ENCODE results near the gene MTARC2.

DNA sequence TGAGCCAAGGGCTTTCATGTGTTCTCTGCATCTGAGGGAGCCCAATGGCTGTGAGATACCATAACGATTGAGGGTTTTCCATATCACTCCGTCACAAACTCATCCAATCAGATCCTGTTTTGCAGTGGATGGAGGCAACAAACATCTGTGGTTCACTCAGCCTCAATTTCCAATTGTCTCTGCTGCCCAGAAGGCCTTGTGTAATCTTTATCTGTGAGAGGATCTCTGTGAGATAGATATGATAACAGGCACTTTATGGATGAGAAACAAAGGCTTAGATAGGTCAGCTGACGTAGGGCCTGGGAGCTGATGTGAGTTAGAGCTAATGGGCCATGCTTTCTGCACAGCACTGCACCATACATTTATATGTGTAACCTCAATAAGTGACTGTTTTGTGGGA, 35.3 kb downstream of the MTARC2 start:
- TF ChIP-seq POU2F2 (IDR thresholded peaks at IDR 0.05; ENCODE audit: low read depth, low read length): no peak
- no peak for TF ChIP-seq POLR2A (IDR thresholded peaks at IDR 0.05; ENCODE audit: low read depth, low read length)
